OCI-LY3 (cell line): ENCODE results near the gene CNIH1.

ENCODE experiments used
- CTCF ChIP-seq: fragments of 200-600, 300-600 bp; sonication (generic); IDR thresholded peaks from 2 replicates; pipeline ENCODE4 v1.5.1; 2014; ENCODE audit warnings: antibody characterized with exemption, low read length, low read depth
- EZH2phosphoT487 ChIP-seq: fragments of 200-600 bp; shearing (Covaris generic); IDR thresholded peaks from 2 replicates; pipeline ENCODE4 v1.6.1; 2018; ENCODE audit warnings: antibody characterized with exemption, mixed run types, low read depth

DNA sequence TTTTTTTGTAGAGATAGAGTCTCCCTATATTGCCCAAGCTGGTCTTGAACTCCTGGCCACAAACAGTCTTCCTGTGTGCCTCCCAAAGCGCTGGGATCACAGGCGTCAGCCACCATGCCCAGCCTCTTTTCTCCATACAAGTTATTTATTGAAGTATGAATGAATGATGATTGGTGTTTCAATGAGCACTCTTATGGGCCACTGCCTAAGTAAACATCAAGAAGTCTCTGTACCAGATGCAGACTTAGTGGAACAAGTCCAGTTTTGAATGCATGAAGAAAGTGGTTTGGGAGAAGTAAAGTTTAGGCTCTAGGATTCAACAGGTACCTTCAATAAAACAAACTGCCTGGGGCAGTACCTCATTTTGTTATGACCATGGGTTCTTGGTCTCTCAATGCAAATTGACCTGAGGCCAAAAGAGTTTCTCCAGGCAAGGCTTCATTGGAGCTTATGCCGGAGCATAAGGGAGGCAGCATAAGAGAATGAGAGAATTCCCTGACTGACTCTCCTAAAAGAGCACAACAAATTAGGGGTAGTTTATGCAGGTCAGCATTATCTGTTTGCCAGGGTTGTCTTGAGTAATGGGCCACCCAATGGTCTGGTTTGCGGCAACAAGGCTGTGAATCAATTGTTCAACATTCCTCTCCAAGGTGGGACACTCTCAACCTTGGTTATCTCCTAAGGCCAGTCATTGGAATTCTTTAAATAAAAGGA, 48.7 kb upstream of the CNIH1 start:
- TF ChIP-seq CTCF (no peak), EZH2phosphoT487 (no peak)
